ENCODE data around the gene FGF14.

FGF14 gene

DNA sequence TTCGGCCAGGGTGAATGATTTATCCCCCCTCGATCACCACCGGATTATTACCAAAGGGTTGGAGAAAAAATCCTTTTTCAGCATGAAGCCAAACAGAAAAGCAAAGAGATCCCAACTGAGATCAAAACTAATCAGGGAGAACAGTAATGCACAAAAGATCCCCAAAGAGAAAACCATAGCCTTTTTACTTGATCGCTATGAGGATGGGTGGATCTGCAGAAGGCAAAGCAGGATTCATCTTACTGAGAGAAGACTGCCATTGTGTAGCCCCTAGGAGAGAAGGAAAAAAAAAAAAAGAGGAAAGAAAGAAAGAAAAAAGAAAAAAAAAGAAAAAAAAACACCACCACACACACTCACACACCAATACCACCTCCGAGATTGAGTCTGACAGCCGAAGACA, at the start of gene FGF14:
FGF14 (minus strand) TSS at position 283 of the 400 bp plus-strand sequence.
- DNase-seq (ENCODE audit: low read depth in 2 of 3, low spot score in 1 of 3), result no peak

DNA sequence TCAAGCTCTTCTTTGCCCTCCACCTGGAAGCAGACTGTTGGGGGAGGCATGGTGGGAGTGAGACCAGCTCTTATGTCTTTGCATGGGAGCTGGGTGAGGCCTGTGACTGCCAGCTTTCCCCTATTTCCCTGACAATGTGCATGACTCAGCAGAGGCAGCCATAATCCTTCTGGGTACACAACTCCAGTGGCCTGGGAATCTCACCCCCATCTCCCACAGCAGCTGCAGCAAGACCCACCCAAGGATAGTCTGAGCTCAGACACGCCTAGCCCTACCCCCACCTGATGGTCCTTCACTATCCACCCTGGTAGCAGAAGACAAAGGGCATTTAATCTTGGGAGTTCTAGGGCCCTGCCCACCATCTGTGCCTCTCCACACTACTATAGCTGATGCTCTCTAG, 41.4 kb upstream of the FGF14 start:
- DNase-seq (ENCODE audit: low read depth in 2 of 3, low spot score in 1 of 3), result no peak

DNA sequence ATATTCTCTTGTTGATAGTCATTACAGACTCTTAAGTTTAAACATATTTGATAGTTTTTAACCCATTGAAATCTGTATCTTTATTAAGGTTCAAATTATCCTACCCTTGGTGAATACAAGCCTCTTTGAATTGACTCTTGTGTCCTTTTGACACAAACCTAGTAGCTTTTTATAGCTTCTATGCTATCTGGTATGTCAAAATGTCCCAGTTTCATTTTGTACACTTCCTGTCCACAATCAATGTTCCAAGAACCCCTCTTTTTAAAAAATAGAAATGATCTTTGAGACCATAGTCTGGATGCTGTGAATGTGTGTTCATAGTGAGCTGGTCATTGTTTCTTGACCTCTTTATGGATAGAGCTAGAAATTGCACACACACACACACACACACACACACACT, 39.2 kb upstream of the FGF14 start:
- no peak for DNase-seq (ENCODE audit: low read depth in 2 of 3, low spot score in 1 of 3)

DNA sequence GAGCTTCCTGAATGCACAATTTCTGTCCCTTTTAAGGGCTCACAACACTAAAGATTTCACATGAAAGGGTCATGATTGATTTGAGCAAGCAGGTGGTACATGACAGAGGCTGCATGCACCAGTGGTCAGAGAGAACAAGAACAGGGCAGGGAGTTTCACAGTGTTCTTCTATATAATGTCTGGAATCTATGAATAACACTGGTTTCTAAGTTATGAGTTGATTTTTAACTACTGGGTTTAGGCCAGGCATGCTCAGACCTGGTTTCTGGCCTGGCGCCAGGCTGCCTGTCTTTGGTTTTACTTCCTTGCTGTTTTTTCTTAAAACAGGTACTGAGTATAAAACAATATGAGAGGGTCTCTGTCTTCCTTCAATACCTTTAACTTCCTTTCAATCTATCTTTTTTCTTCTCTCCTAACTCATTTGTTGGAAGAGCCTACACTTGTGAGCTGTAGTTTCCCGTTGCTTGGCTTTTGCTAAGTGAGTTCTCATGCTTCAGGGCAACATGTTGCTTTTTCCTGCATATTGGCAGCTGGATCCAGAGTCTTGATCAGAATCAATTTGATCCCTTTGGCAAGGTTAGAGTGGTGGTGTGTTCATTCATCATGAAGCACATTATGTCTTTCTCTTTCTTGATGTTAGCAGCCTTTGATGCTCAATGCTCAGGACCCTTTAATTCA, 38.5 kb upstream of the FGF14 start:
- no peak for DNase-seq (ENCODE audit: low read depth in 2 of 3, low spot score in 1 of 3)

- DNase-seq (ENCODE audit: low read depth in 2 of 3, low spot score in 1 of 3), result no peak
Observed at GRCh38 chr13:102422690-102423089, 20.8 kb upstream of the FGF14 start.

GRCh38 chr13:102405499-102406100, 3.8 kb upstream of the FGF14 start:
- DNase-seq (ENCODE audit: low read depth in 2 of 3, low spot score in 1 of 3), result no peak

GRCh38 chr13:102402290-102402689, 442 bp upstream of the FGF14 start:
- DNase-seq (ENCODE audit: low read depth in 2 of 3, low spot score in 1 of 3), result no peak

DNA sequence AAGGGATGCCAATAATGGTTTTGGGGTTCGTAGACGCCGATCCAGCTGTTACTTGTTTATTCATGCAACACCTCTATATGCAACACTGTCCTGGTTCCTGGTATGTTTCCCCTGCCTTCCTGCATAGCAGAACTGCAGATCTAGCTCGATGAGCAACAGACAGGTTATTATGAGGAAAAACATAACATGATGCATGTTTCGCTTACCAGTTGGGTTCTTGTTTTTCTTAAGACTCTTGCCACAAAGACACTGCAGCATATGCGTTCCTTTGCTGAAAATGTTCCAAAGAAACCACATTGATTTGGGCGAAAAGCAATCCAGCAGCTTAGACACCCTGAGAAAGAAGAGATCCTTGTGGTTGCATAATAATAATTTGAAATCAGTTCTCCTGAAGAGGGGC, 583 bp downstream of the FGF14 start:
- DNase-seq (ENCODE audit: low read depth in 2 of 3, low spot score in 1 of 3), result no peak

GRCh38 chr13:102400675-102401145, 1.1 kb downstream of the FGF14 start:
- no peak for DNase-seq (ENCODE audit: low read depth in 2 of 3, low spot score in 1 of 3)

DNA sequence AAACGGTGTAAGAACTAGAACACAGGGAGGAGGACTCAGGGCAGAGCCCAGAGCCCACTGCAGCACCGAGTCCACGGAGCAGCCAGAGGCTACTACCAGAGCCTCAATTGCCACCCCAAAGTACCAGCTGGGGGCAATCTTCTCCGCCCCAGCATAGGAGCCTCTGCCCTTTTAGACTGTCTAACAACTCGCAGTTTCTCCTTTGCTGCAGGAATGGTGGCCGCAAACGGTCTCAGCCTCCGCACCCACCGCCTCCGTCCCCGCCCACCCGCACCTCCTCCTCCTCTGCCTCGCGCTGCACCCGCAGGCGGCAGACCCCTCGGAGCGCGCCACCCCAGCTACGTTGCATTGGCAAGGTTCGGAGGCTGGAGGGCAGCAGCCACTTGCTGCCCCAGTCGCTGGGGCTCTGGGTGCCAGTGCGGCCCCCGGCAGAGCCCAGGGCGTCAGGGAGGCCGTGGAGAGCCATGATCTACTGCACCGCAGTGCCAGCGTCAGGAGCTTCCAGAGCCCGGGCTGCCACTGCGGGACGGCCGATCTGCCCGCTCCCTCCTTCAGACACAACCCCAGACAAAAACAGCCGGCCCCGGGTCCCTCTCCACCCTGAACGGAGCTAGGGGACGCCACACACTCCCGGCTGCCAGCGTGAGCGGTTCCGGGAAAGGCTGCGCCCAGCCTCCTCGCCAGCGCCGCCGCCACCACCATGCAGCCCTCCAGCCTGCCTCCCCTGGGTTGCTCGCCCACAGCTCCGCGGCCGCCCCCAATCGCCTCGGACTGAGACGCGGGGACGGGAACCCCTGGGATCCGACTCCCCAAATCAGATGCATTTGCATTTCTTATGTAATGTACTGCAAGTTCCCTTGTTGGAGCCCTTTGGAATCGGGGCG, 1.8 kb downstream of the FGF14 start:
- no peak for DNase-seq (ENCODE audit: low read depth in 2 of 3, low spot score in 1 of 3)

DNA sequence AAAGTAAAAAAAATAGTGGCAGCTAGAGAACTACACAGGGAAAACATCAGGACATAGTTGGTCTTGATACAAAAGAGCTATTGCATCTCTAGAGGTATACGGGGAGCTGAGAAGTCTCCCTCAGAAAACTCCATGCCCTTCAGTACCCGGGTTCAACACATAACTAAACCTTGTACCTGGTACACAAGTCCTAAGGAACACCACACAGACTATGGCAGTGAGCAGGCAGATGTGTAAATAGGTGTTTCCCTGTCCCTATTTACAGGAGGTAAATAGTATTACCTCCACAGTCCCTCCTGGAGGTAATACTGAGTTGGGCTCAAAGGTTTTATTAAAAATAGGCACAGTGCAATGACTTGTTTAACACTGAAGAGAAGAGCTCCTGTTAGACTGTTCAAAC, 5.9 kb downstream of the FGF14 start:
- DNase-seq (ENCODE audit: low read depth in 2 of 3, low spot score in 1 of 3), result no peak

- no peak for DNase-seq (ENCODE audit: low read depth in 2 of 3, low spot score in 1 of 3)
Observed at GRCh38 chr13:102395174-102395573, 6.7 kb downstream of the FGF14 start.

DNA sequence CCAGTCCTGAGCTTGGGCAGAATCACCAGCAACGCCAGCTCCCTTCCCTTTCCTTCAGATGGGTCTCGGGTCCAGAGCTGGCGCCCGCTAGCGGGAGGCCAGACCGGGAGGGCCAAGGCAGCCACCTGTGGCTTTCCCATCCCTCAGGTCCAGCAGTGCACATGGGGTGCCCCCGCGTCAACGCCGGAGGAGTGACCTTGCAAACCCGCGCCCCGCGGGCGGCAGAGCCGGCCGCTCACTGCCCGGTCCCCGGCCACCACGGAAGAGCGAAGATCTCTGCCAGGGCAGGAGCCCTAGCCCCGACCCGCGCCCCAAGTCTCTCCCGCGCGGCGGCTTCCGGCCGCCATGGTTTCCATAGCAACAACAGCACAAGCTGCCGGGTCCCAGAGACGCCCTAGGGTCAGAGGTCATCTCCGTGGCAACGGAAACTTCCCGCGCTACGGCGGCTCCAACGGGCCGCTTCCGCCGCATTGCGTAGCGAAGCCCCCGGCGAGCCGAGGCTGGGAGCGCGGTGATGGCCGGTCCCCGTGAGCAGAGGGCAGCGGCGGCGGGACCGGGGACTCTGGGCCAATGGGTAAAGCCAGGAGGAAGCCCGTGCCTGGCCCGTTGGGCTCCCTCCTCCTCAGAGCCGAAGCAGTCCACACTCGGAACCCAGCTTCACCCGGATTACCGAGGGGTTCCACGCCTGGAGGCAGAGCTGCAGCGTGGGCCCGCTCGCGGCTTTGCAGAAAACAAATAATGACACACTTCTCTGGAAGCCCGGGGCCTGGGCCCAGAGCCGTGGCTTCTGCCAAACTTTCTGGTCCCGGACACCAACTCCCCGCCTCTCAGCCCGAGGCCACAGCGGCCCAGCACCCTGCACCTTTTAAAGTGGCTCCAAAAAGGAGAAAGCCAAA, 7.4 kb downstream of the FGF14 start:
- peak; percentile 90 to 95 (median 94) for DNase-seq (ENCODE audit: low read depth in 2 of 3, low spot score in 1 of 3)

GRCh38 chr13:102392481-102393209, 9.2 kb downstream of the FGF14 start:
- DNase-seq (ENCODE audit: low read depth in 2 of 3, low spot score in 1 of 3), result peak in 1 of 3 donors; percentile 37

DNA sequence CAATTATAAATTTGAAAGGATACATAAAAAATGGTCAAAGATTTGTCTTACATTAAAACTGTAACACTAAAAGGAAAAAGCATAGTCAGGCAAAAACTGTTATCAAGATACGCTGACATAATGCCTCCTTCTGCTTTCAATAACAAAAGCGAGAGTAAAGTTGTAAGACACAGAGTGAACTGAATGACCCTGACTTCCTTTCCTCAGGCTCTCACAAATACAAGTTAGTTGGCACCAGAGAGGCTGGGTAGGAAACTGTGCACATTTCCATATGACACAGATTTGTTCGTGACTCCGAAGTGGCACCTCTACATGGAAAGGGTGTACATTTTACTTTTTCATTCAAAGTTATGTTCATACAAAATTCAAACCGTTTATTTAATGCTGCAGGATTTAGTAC, 15.4 kb downstream of the FGF14 start:
- DNase-seq (ENCODE audit: low read depth in 2 of 3, low spot score in 1 of 3), result no peak

- DNase-seq (ENCODE audit: low read depth in 2 of 3, low spot score in 1 of 3), result no peak
Observed at GRCh38 chr13:102380012-102380411, 21.8 kb downstream of the FGF14 start.

GRCh38 chr13:102376318-102376717, 25.5 kb downstream of the FGF14 start:
- no peak for DNase-seq (ENCODE audit: low read depth in 2 of 3, low spot score in 1 of 3)

DNA sequence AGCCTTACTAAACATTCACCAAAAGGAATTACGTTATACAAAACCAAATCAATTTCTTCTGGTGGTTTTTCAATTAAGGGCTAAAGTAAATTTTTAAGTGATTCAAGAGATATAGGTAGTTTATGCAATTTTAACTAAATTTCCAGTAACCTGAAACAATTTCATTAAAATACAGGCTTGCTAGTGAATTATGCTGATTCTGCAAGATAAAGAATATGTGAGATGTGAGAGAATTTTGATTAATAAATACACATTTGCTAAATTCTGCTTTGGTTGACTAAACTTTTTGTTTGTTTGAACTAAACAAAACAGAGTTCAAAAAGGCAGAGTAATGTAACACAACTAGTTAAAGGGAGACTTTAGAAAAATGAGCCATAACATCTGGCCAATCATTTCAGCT, 27.1 kb downstream of the FGF14 start:
- no peak for DNase-seq (ENCODE audit: low read depth in 2 of 3, low spot score in 1 of 3)

GRCh38 chr13:102374233-102374632, 27.6 kb downstream of the FGF14 start:
- no peak for DNase-seq (ENCODE audit: low read depth in 2 of 3, low spot score in 1 of 3)

- DNase-seq (ENCODE audit: low read depth in 2 of 3, low spot score in 1 of 3), result no peak
Observed at GRCh38 chr13:102373221-102373620, 28.6 kb downstream of the FGF14 start.
